ENCODE data around the gene ERGIC1.
"Not testable (repeated sequence)": the region's sequence is repeated elsewhere in the genome, so short reads cannot be mapped to it uniquely, and the experiment has no call there.

ERGIC1 gene

DNA sequence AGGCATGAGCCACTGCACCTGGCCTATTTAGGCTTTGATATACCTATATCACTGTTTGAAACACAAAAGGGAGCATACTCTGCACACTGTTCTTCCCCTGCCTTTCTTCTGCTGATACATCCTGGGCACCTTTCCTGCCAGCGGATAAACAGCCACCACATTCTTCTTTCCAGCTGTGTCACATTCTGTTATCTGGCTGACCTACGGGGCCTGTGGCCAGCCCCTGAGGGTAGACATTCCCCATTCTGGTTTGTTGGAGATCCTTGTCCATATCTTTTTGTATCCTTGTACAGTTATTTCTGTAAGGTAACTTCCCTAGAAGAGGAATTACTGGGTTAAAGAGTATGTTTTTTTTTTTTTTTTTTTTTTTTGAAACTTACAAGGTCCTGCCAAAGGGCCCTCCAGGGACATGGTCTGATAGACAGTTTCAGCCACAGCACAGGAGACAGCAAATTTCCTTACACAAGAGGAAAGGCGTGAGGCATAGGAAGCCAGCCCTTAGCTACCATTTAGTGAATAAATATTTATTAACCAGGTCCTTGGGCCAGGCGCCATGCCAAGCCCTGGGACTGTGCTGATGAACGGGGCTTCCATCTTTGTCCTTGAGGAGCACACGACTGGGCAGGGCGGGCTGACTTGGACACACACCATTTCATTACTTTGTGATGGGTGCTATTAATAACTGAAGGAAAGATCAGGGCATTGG lies 57.8 kb downstream of the ERGIC1 start:
- TF ChIP-seq, protein P1, sequence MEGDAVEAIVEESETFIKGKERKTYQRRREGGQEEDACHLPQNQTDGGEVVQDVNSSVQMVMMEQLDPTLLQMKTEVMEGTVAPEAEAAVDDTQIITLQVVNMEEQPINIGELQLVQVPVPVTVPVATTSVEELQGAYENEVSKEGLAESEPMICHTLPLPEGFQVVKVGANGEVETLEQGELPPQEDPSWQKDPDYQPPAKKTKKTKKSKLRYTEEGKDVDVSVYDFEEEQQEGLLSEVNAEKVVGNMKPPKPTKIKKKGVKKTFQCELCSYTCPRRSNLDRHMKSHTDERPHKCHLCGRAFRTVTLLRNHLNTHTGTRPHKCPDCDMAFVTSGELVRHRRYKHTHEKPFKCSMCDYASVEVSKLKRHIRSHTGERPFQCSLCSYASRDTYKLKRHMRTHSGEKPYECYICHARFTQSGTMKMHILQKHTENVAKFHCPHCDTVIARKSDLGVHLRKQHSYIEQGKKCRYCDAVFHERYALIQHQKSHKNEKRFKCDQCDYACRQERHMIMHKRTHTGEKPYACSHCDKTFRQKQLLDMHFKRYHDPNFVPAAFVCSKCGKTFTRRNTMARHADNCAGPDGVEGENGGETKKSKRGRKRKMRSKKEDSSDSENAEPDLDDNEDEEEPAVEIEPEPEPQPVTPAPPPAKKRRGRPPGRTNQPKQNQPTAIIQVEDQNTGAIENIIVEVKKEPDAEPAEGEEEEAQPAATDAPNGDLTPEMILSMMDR (IDR thresholded peaks at IDR 0.05; ENCODE audit: low read depth, low read length), result no peak
- DNase-seq (ENCODE audit: extremely low read depth, low read depth), result no peak

DNA sequence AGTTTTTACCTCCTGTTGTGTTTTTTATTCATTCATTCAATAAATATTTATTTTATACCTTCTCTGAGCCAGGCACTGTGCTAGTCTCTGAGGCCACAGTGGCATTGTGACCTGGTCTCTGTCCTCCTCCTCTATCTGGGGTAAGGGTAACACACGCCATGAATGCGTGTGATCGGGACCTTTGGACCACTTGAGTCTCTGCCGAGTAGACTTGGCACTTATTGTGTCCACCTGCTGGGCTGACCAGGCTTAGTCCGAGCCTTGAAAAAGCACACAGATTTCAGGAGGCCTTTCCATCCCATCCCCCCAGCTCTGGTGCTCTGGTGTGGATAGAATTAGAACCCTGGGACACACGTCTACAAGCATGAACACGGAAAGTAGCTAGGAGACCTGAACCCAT lies 58.7 kb downstream of the ERGIC1 start:
- DNase-seq (ENCODE audit: extremely low read depth, low read depth), result no peak
- TF ChIP-seq, protein P1 (IDR thresholded peaks at IDR 0.05; ENCODE audit: low read depth, low read length), result no peak

DNA sequence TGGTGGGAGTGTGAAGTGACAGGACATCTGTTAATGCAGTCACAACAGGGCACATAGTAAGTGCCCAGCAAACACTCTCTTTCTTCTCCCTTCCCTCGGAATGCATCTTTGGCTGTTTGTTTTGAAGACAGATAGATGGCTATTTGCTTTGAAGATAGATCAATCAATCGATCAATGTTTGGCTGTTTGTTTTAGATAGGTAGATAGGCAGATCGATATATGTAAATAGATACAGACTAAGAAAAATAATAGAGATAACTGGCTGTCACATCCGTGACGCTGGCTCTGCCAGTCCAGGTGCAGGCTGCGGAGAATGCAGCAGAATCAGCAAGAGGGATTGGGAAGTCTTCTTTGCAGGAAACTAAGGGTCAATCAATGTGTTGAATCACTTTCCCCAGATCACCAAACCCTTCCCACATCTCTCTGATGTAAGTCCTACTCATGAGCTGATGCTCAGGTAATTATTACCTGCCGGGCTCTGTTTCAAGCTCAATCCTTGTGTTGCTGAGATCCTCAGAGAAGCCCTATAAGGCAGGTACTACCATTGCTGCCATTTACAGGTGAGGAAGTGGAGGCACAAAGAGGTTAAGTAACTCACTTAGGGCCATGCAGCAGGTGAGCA lies 60.8 kb downstream of the ERGIC1 start:
- TF ChIP-seq, protein P1 (IDR thresholded peaks at IDR 0.05; ENCODE audit: low read depth, low read length), result no peak

DNA sequence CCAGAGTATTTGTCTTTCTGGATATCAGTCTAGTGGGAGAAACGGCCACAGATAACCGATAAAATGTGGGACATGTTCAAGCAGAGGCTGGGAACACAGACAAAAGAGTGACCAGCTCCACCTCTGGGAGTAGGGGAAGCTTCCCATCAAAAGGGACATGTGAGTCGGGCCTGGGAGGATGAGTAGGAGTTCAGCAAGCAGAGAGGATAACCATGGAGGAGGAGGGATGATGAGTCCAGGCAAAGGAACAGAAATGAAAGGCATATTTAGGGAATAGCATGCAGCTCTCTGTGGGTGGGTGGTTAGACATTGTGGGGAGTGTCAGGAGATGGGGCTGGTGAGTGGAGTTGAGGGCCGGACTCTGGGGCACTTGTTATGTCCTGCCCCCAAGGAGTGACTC lies 61.5 kb downstream of the ERGIC1 start:
- TF ChIP-seq, protein P1 (IDR thresholded peaks at IDR 0.05; ENCODE audit: low read depth, low read length), result no peak
- no peak for DNase-seq (ENCODE audit: extremely low read depth, low read depth)

More for the DNA sequence above, 60.8 kb downstream of the ERGIC1 start:
- DNase-seq (ENCODE audit: extremely low read depth, low read depth), result no peak

DNA sequence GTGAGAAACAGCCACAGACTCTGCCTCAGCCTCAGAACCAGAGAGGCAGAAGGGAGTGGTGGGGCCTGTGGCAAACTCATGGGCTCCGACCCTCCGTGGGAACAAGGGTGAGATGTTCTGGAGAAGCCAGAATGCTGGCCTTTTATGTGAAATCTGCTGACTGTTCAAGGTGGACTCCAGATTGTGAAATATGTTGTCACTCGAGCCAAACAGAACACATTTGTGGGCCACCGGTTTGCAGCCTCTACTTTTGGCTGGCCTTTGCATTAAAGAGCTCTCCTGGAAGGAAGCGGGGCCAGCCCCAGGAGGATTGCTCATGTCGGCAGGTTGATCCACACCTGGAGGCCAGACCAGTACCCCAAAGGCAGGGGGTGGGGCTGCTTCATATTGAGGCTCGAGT lies 62.4 kb downstream of the ERGIC1 start:
- TF ChIP-seq, protein P1 (IDR thresholded peaks at IDR 0.05; ENCODE audit: low read depth, low read length), result no peak
- DNase-seq (ENCODE audit: extremely low read depth, low read depth), result no peak

DNA sequence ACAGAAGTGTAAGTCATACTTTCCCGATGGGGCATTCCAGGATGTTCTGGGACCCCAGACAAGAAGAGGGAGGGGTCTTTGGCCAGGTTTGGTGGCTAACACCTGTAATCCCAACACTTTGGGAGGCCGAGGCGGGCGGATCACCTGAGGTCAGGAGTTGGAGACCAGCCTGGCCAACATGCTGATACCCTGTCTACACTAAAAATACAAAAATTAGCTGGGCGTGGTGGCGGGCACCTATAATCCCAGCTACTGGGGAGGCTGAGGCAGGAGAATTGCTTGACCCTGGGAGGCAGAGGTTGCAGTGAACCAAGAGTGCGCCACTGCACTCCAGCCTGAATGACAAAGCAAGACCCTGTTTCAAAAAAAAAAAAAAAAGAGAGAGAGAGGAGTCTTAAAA lies 63.0 kb downstream of the ERGIC1 start:
- DNase-seq (ENCODE audit: extremely low read depth, low read depth), result not testable (repeated sequence)

DNA sequence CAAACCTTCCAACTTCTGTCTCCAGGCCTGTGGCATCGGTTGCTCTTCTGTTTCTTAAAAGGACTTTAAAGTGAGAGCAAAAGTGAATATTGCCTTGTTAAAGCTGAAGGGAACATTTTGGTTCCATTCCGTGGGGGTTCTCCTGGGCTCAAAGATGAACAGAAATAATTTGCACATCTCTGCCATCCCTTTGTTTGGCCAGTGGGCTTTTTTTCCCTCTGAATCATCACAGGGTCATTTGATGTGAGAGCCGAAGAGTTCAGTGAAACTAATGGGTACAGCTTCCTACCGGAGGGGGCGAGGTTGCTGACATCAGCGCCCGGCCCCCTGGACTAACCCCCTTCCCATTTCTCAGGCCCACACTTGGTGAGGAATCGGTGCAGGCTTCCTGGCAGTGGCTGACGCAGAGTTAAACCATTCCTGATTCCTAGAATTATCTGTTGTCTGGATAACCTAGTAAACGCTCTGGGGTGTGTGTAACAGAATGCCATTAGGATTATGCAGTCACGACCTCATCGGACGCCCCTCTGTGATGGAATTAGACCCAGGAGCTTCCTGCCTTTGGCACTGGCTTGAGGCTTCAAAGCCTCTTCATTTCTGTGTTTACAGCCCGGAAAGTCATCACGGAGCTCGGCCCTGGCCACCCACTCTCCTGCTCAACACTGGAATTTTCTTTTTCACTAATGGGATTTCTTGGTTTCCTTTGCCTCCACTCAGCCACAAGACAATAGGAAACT lies 63.6 kb downstream of the ERGIC1 start:
- DNase-seq (ENCODE audit: extremely low read depth, low read depth), result peak; percentile 59
- TF ChIP-seq, protein P1 (IDR thresholded peaks at IDR 0.05; ENCODE audit: low read depth, low read length), result no peak
